Keratinocyte (primary cell): Measurements from ENCODE around the gene NRP2. TPM values are rescaled to one million over a fixed set of nuclear protein-coding genes. Genes with fewer than 3 reads are reported as not detected.

ENCODE experiments used
- DNase-seq: peaks from one replicate; pipeline ENCODE4 v3.0.0-alpha.2; 2011; ENCODE audit warnings: low read depth, missing footprints, low spot score
- FAIRE-seq: peaks from 2 replicates; lab custom pipeline; 2011; peaks lifted over from hg19 to GRCh38; lab: Jason Lieb, UNC
- H2AFZ ChIP-seq: 2 replicates; pipeline ENCODE4 v1.6.0; 2012; ENCODE audit warnings: low read length, control low read depth, inconsistent platforms; ENCODE audit not compliant: control insufficient read depth
- H3K27ac ChIP-seq: 2 replicates; pipeline ENCODE4 v1.5.1; 2011; ENCODE audit warnings: low read length; ENCODE audit not compliant: control insufficient read depth, insufficient read depth
- H3K27me3 ChIP-seq: 3 replicates; pipeline ENCODE4 v1.6.0; 2011; ENCODE audit warnings: low read length; ENCODE audit not compliant: control insufficient read depth, insufficient read depth; ENCODE audit errors: extremely low read depth
- H3K36me3 ChIP-seq, 2 experiments: 2 replicates in 1 of 2; 3 replicates in 1 of 2; pipeline ENCODE4 v1.5.1; 2011; ENCODE audit warnings: low read length in 2 of 2, mild to moderate bottlenecking in 1 of 2; ENCODE audit not compliant: control insufficient read depth in 2 of 2, insufficient read depth in 2 of 2; ENCODE audit errors: extremely low read depth in 1 of 2
- H3K4me1 ChIP-seq: 3 replicates; pipeline ENCODE4 v1.5.1; 2011; ENCODE audit warnings: low read length; ENCODE audit not compliant: control insufficient read depth, insufficient read depth; ENCODE audit errors: extremely low read depth
- H3K4me2 ChIP-seq: 3 replicates; pipeline ENCODE4 v1.6.0; 2011; ENCODE audit warnings: low read depth, low read length; ENCODE audit not compliant: control insufficient read depth, insufficient read depth; ENCODE audit errors: extremely low read depth
- H3K4me3 ChIP-seq, 3 experiments: fragments of 200-600 bp in 1 of 3; sonication (generic) in 1 of 3; 2 replicates in 2 of 3; 3 replicates in 1 of 3; pipeline ENCODE4 v1.5.1; 2011 to 2016; ENCODE audit warnings: low read length in 3 of 3, mild to moderate bottlenecking in 3 of 3, control low read depth in 2 of 3, inconsistent platforms in 1 of 3, low read depth in 1 of 3, mixed read lengths in 1 of 3, mixed run types in 1 of 3, moderate library complexity in 1 of 3; ENCODE audit not compliant: control insufficient read depth in 2 of 3, insufficient read depth in 2 of 3; ENCODE audit errors: extremely low read depth in 1 of 3
- H3K79me2 ChIP-seq: 2 replicates; pipeline ENCODE4 v1.6.0; 2012; ENCODE audit warnings: low read length; ENCODE audit not compliant: control insufficient read depth, insufficient read depth
- H3K9ac ChIP-seq: 3 replicates; pipeline ENCODE4 v1.6.0; 2011; ENCODE audit warnings: low read length; ENCODE audit not compliant: control insufficient read depth, insufficient read depth; ENCODE audit errors: extremely low read depth
- H3K9me1 ChIP-seq: 3 replicates; pipeline ENCODE4 v1.6.0; 2011; ENCODE audit warnings: low read length; ENCODE audit not compliant: control insufficient read depth, insufficient read depth; ENCODE audit errors: extremely low read depth
- H3K9me3 ChIP-seq: 2 replicates; pipeline ENCODE4 v1.5.1; 2012; ENCODE audit warnings: low read depth, low read length; ENCODE audit not compliant: control insufficient read depth
- H4K20me1 ChIP-seq: 3 replicates; pipeline ENCODE4 v1.6.0; 2011; ENCODE audit warnings: low read length; ENCODE audit not compliant: control insufficient read depth, insufficient read depth; ENCODE audit errors: extremely low read depth
- CTCF ChIP-seq, 3 experiments: IDR thresholded peaks in 1 of 3; conservative IDR thresholded peaks in 1 of 3; optimal IDR thresholded peaks in 1 of 3; 2 replicates in 2 of 3; 3 replicates in 1 of 3; pipeline versions ENCODE3 to v1.5.1; 2011; ENCODE audit warnings: low read length in 3 of 3, mild to moderate bottlenecking in 3 of 3, moderate library complexity in 2 of 3, control low read depth in 1 of 3, inconsistent platforms in 1 of 3; ENCODE audit not compliant: insufficient read depth in 2 of 3; ENCODE audit errors: extremely low read depth in 1 of 3
- EZH2 ChIP-seq: IDR thresholded peaks from one replicate; pipeline ENCODE4 v1.6.1; 2012; ENCODE audit warnings: inconsistent platforms, mild to moderate bottlenecking, low read length, moderate library complexity
- dilution Hi-C: fragments of 300-500 bp; cut with MboI; formaldehyde crosslinking; loops from one replicate; pipeline ENCODE4 v1.7.0; 2020; ENCODE audit warnings: low sequenced_read_pairs; ENCODE audit not compliant: extremely low pct_ligation_motif_present
- polyA plus RNA-seq, 5 experiments: library from polyadenylated mRNA; depleted of rRNA in 3 of 5; stranded (reverse) in 3 of 5; stranded (forward) in 1 of 5; unstranded in 1 of 5; fragments of >200 nt; gene quantifications; 1 replicate in 1 of 5; 2 replicates in 3 of 5; 3 replicates in 1 of 5; pipeline versions ENCODE4 v1.2.1 to v1.2.3, GENCODE V29; 2011 to 2012; ENCODE audit warnings: missing spikeins in 2 of 5, low read depth in 1 of 5, low replicate concordance in 1 of 5

Gene NRP2
- polyA plus RNA-seq, 1 donor (not counting 4 experiments of a cell fraction or from before 2014, with no cell fraction given), result 20.6 TPM

DNA sequence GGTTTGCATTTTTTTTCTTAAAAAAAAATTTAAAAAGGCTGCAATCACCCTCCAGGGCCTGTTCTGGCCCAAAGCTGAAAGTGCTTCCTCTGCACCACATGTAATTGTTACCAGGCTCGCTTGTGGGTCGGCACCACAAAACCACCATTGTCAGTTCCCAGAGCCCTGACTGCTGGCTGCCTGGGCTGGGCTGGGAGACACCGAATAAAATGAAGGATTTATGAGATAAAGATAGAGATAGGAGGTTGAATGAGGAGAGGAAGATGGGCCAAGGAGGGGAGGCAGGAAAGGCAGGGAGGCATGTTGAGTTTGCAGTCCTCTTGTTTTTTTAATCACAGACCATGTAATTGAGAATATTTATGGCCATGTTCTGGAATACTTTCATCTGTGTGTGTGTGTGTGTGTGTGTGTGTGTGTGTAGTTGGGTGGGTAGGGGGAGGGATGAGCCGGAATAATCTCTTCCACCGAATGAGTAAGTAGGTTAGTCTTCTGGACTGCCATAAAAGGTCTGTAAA is 14.7 kb downstream of the NRP2 start:
- Histone ChIP-seq H3K79me2 (peaks cover 30% of the 10 kb centered on the region), H4K20me1 (no peaks in the 10 kb centered on the region), H3K9ac (no peak overlapping the region), H3K4me1 (peaks cover 18% of the 10 kb centered on the region), H3K9me1 (no peaks in the 10 kb centered on the region), H3K9me3 (no peaks in the 10 kb centered on the region), H3K27me3 (no peaks in the 10 kb centered on the region), H3K4me3 (no peak overlapping the region), H3K36me3 (peaks cover 1 to 2% of the 10 kb centered on the region in 2 experiments), H2AFZ (no peak overlapping the region), H3K27ac (no peak overlapping the region), H3K4me2 (no peak overlapping the region)
- no peak for FAIRE-seq
- DNase-seq, result no peak
- no peak for TF ChIP-seq EZH2
- dilution Hi-C loops, result no loop called here

- peaks cover 28% of the 10 kb centered on the region for H3K79me2 ChIP-seq
- dilution Hi-C loops, result no loop called here
- H3K9me3 ChIP-seq, result no peaks in the 10 kb centered on the region
- peaks cover 2 to 11% of the 10 kb centered on the region in 2 experiments for H3K36me3 ChIP-seq
- H3K27me3 ChIP-seq, result no peaks in the 10 kb centered on the region
- TF ChIP-seq EZH2, result no peak
- TF ChIP-seq CTCF (optimal IDR thresholded peaks at IDR 0.05 in 1 of 3, IDR thresholded peaks at IDR 0.05 in 1 of 3, conservative IDR thresholded peaks at IDR 0.05 in 1 of 3; ENCODE audit: extremely low read depth in 1 of 3, insufficient read depth in 2 of 3, low read length in 3 of 3), result no peak
- no peaks in the 10 kb centered on the region for H4K20me1 ChIP-seq
- peaks cover 26% of the 10 kb centered on the region for H3K4me1 ChIP-seq
- no peak overlapping the region for H3K9ac ChIP-seq
- no peak overlapping the region for H3K4me3 ChIP-seq
- no peak overlapping the region for H3K27ac ChIP-seq
- H3K4me2 ChIP-seq, result no peak overlapping the region
- no peaks in the 10 kb centered on the region for H3K9me1 ChIP-seq
- no peak for FAIRE-seq
- no peak for DNase-seq
- H2AFZ ChIP-seq, result no peak overlapping the region
Measured at GRCh38 chr2:205698286-205699268, 16.3 kb downstream of the NRP2 start.
